ENCODE results near the gene NHLH1.

The NHLH1 gene

DNA sequence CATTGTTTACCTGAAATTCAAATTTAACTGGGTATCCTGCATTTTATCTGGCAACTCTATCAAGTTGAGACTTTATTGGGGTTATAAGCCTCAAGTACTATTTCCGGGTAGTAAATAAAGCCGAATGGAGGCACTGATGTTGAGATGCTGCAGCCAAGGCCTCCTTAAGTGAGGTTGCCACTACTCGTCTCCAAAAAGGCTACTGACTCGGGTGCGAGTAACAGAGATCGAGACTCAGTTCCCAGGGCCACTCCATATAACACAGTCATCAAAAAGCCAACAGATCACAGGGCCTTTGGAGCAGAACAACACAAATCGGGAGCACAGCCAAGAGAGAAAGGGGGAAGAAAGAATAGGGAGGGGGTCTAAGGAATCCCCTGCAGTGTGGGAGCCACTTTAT is 24.3 kb upstream of the NHLH1 start:
- Histone ChIP-seq H3K4me1 (ENCODE audit: control insufficient read depth in 1 of 2, insufficient read depth in 2 of 2, low read length in 2 of 2) (peaks cover 35 to 38% of the 10 kb centered on the region in 2 donors), H3K27ac (ENCODE audit: low read depth, low read length) (peak overlapping the region; percentile 78), H3K36me3 (ENCODE audit: control insufficient read depth in 1 of 2, insufficient read depth in 2 of 2, low read length in 2 of 2) (peaks cover 20 to 35% of the 10 kb centered on the region in 2 donors), H3K9ac (ENCODE audit: low read depth in 1 of 2, low read length in 2 of 2) (peak overlapping the region; percentile 97 to 98), H3K27me3 (ENCODE audit: control insufficient read depth in 1 of 2, insufficient read depth in 2 of 2, low read length in 2 of 2) (no peaks in the 10 kb centered on the region), H3K4me3 (ENCODE audit: low read depth in 1 of 2, low read length in 2 of 2) (peak overlapping the region; percentile 94 to 99), H3K9me3 (ENCODE audit: control insufficient read depth in 1 of 2, low read length in 2 of 2) (no peaks in the 10 kb centered on the region)

DNA sequence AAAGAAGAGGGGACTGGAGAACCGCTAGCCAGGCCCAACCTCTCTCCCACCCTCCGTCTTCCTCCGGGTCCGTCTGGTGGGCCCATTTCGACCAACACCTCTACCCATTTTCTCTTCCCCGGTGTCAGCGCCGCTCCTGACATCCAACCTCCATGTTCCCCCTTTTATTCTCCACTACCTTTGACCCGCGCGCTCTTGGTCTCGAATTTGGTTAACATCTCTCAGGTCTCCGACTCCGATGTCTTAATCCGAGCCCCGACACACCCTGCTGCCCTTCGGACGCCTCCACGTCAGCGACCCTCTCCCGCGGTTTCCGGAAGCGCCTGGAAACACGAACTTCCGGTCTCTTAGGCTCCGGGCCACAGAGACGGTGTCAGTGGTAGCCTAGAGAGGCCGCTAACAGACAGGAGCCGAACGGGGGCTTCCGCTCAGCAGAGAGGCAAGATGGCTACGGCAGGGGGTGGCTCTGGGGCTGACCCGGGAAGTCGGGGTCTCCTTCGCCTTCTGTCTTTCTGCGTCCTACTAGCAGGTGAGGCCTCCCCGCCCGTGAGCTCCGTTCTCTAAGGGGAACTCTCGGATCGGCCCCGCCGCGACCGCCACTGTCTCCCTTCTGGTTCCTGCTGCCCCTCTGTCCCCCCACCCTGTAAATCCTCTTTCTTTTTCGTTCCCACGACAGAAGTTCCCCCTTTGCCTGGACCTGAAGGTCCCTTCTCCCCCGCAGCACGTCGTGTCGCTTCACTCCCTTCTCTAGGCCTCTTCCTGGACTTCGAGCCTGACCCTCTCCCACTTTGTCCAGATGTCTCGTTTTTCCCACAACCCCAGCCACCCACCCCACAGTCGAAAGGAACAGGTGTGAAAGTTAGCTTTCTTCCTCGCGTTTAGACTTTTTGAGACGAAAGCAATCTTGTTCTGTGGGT is 23.7 kb upstream of the NHLH1 start, which contains the start of the genes COPA and NCSTN:
Gene COPA, minus strand, starts transcription at position 298 of the 917 bp plus-strand sequence. Its CDS starts 80 bp downstream, at position 218.
Gene NCSTN, plus strand, starts transcription at position 431 of the 917 bp plus-strand sequence. Its CDS starts 14 bp downstream, at position 445.
- Histone ChIP-seq H3K36me3 (ENCODE audit: control insufficient read depth in 1 of 2, insufficient read depth in 2 of 2, low read length in 2 of 2) (peaks cover 20 to 36% of the 10 kb centered on the region in 2 donors), H3K4me3 (ENCODE audit: low read depth in 1 of 2, low read length in 2 of 2) (peak within 1 kb of the TSS; percentile 94 to 99), H3K27ac (ENCODE audit: low read depth, low read length) (peak within 1 kb of the TSS; percentile 78), H3K4me1 (ENCODE audit: control insufficient read depth in 1 of 2, insufficient read depth in 2 of 2, low read length in 2 of 2) (peaks cover 35 to 38% of the 10 kb centered on the region in 2 donors), H3K27me3 (ENCODE audit: control insufficient read depth in 1 of 2, insufficient read depth in 2 of 2, low read length in 2 of 2) (no peaks in the 10 kb centered on the region), H3K9me3 (ENCODE audit: control insufficient read depth in 1 of 2, low read length in 2 of 2) (no peaks in the 10 kb centered on the region), H3K9ac (ENCODE audit: low read depth in 1 of 2, low read length in 2 of 2) (peak within 1 kb of the TSS; percentile 97 to 98)

DNA sequence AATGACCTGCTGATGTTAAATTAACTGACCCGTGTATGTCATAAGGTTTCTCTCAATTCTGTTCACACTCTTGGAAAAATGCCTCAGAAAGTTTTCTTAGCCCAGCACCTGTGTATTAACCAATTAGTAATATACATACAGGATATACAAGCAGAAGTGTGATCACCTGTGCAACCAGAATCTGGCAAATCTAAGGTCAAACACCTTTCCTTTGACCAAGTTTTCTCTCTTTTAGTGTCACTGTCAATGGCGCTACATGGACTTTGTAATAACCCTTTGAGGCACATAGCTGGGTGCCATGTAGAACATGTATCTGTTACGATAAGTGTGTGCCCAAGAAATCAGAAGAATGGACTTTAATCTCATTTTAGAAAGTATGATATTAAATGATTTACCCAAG is 22.6 kb upstream of the NHLH1 start:
- Histone ChIP-seq H3K36me3 (ENCODE audit: control insufficient read depth in 1 of 2, insufficient read depth in 2 of 2, low read length in 2 of 2) (peaks cover 16 to 36% of the 10 kb centered on the region in 2 donors), H3K9me3 (ENCODE audit: control insufficient read depth in 1 of 2, low read length in 2 of 2) (no peaks in the 10 kb centered on the region), H3K4me3 (ENCODE audit: low read depth in 1 of 2, low read length in 2 of 2) (peak overlapping the region; percentile 94 to 99), H3K27me3 (ENCODE audit: control insufficient read depth in 1 of 2, insufficient read depth in 2 of 2, low read length in 2 of 2) (no peaks in the 10 kb centered on the region), H3K4me1 (ENCODE audit: control insufficient read depth in 1 of 2, insufficient read depth in 2 of 2, low read length in 2 of 2) (peaks cover 35 to 38% of the 10 kb centered on the region in 2 donors), H3K27ac (ENCODE audit: low read depth, low read length) (peak overlapping the region; percentile 78), H3K9ac (ENCODE audit: low read depth in 1 of 2, low read length in 2 of 2) (peak overlapping the region; percentile 97 to 98)

DNA sequence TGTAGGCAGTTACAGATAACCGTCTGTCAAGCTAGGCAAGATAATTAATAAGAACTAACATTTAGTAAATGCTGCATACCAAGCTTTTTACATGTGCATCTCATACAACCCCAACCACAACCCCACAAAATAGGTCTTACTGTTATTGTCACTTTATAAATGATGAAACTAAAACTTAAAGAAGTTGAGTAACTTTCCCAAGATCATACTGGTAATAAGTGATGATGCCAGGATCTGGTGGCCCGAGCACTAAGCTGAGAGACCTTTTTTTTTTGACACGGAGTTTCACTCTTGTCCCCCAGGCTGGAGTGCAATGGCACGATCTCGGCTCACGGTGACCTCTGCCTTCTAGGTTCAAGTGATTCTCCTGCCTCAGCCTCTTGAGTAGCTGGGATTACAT is 21.9 kb upstream of the NHLH1 start:
- Histone ChIP-seq H3K4me3 (ENCODE audit: low read depth in 1 of 2, low read length in 2 of 2) (peak overlapping the region; percentile 94 to 99), H3K9ac (ENCODE audit: low read depth in 1 of 2, low read length in 2 of 2) (peak overlapping the region in 1 of 2 donors; percentile 12), H3K4me1 (ENCODE audit: control insufficient read depth in 1 of 2, insufficient read depth in 2 of 2, low read length in 2 of 2) (peaks cover 35 to 38% of the 10 kb centered on the region in 2 donors), H3K27ac (ENCODE audit: low read depth, low read length) (no peak overlapping the region), H3K36me3 (ENCODE audit: control insufficient read depth in 1 of 2, insufficient read depth in 2 of 2, low read length in 2 of 2) (peaks cover 17 to 36% of the 10 kb centered on the region in 2 donors), H3K9me3 (ENCODE audit: control insufficient read depth in 1 of 2, low read length in 2 of 2) (no peaks in the 10 kb centered on the region), H3K27me3 (ENCODE audit: control insufficient read depth in 1 of 2, insufficient read depth in 2 of 2, low read length in 2 of 2) (no peaks in the 10 kb centered on the region)

DNA sequence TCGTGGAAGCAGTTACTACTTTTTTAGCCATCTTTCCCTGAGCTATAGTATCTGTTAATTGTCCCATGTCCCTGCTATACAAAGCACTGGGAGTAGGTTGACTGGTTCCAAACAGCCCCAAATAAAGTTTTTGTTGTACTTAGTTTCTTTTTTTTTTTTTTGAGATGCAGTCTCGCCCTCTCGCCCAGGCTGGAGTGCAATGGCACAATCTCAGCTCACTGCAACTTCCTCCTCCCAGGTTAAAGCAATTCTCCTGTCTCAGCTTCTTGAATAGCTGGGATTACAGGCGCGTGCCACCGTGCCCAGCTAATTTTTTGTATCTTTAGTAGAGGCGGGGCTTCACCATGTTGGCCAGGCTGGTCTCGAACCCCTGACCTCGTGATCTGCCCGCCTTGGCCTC is 20.4 kb upstream of the NHLH1 start:
- no peak overlapping the region for H3K27ac ChIP-seq (ENCODE audit: low read depth, low read length)
- no peaks in the 10 kb centered on the region for H3K9me3 ChIP-seq (ENCODE audit: control insufficient read depth in 1 of 2, low read length in 2 of 2)
- H3K27me3 ChIP-seq (ENCODE audit: control insufficient read depth in 1 of 2, insufficient read depth in 2 of 2, low read length in 2 of 2), result no peaks in the 10 kb centered on the region
- peaks cover 24 to 26% of the 10 kb centered on the region in 2 donors for H3K4me1 ChIP-seq (ENCODE audit: control insufficient read depth in 1 of 2, insufficient read depth in 2 of 2, low read length in 2 of 2)
- no peak overlapping the region for H3K9ac ChIP-seq (ENCODE audit: low read depth in 1 of 2, low read length in 2 of 2)
- H3K36me3 ChIP-seq (ENCODE audit: control insufficient read depth in 1 of 2, insufficient read depth in 2 of 2, low read length in 2 of 2), result peaks cover 28 to 49% of the 10 kb centered on the region in 2 donors
- H3K4me3 ChIP-seq (ENCODE audit: low read depth in 1 of 2, low read length in 2 of 2), result no peak overlapping the region

DNA sequence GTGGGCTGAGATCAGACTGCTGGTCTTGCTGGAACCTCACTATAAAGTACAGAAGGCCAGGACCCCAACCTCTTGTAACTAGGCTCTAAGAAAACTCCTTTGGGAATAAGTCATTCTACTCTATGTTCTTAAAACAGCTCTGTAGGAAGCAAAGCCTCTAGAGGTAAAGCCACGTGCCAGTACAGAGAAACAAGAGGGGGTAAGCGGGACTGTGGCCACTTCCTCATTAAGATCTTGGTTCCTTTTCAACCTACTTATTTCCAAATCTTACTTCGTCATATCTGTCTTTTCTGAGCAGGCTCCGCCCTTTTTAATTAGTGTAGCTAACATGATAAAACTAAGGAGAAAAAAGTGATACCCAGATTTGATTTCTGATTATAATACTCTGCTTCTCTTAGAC is 19.9 kb upstream of the NHLH1 start:
- peaks cover 33 to 54% of the 10 kb centered on the region in 2 donors for H3K36me3 ChIP-seq (ENCODE audit: control insufficient read depth in 1 of 2, insufficient read depth in 2 of 2, low read length in 2 of 2)

DNA sequence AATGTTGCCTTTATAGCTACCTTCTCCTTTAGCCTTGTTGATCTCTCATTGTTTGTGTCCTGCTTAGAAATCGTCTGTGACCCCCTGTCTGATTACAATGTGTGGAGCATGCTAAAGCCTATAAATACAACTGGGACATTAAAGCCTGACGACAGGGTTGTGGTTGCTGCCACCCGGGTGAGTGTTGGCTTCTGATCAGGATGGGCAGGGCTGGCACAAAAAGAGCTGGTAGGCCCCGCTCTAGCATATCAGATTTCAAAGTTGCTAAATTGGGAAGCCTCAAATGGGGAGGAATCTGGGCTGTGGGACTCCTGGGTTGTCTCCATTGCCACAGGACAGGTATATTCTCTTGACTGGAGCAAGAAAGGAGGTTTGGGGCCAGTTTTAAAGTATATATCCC is 15.2 kb upstream of the NHLH1 start:
- no peaks in the 10 kb centered on the region for H3K27me3 ChIP-seq (ENCODE audit: control insufficient read depth in 1 of 2, insufficient read depth in 2 of 2, low read length in 2 of 2)
- no peak overlapping the region for H3K9ac ChIP-seq (ENCODE audit: low read depth in 1 of 2, low read length in 2 of 2)
- H3K4me1 ChIP-seq (ENCODE audit: control insufficient read depth in 1 of 2, insufficient read depth in 2 of 2, low read length in 2 of 2), result peaks cover 0 to 4% of the 10 kb centered on the region in 2 donors
- H3K9me3 ChIP-seq (ENCODE audit: control insufficient read depth in 1 of 2, low read length in 2 of 2), result no peaks in the 10 kb centered on the region
- peaks cover 76 to 93% of the 10 kb centered on the region in 2 donors for H3K36me3 ChIP-seq (ENCODE audit: control insufficient read depth in 1 of 2, insufficient read depth in 2 of 2, low read length in 2 of 2)
- no peak overlapping the region for H3K27ac ChIP-seq (ENCODE audit: low read depth, low read length)
- H3K4me3 ChIP-seq (ENCODE audit: low read depth in 1 of 2, low read length in 2 of 2), result no peak overlapping the region

More for the DNA sequence above, 19.9 kb upstream of the NHLH1 start:
- no peak overlapping the region for H3K9ac ChIP-seq (ENCODE audit: low read depth in 1 of 2, low read length in 2 of 2)
- H3K4me3 ChIP-seq (ENCODE audit: low read depth in 1 of 2, low read length in 2 of 2), result no peak overlapping the region
- peaks cover 19 to 21% of the 10 kb centered on the region in 2 donors for H3K4me1 ChIP-seq (ENCODE audit: control insufficient read depth in 1 of 2, insufficient read depth in 2 of 2, low read length in 2 of 2)
- no peaks in the 10 kb centered on the region for H3K9me3 ChIP-seq (ENCODE audit: control insufficient read depth in 1 of 2, low read length in 2 of 2)
- H3K27me3 ChIP-seq (ENCODE audit: control insufficient read depth in 1 of 2, insufficient read depth in 2 of 2, low read length in 2 of 2), result no peaks in the 10 kb centered on the region
- H3K27ac ChIP-seq (ENCODE audit: low read depth, low read length), result no peak overlapping the region

DNA sequence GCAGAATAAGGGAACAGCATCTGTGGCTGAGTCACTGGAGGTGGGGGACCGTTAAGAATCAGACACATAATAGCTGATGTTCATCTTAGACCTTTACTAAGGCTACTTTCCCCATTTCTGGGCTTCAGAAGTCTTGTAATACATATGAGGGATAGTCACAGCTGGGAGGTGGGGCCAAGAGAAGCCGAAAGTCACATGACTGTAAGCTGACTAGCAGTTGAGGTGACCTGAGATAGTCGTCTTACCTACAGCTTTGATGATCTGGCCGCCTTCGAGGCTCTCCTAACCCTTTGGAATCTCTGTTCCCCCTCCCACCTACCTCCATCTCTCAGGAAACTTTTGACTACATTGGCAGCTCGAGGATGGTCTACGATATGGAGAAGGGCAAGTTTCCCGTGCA is 14.3 kb upstream of the NHLH1 start:
- Histone ChIP-seq H3K36me3 (ENCODE audit: control insufficient read depth in 1 of 2, insufficient read depth in 2 of 2, low read length in 2 of 2) (peaks cover 83 to 100% of the 10 kb centered on the region in 2 donors), H3K9ac (ENCODE audit: low read depth in 1 of 2, low read length in 2 of 2) (no peak overlapping the region)

DNA sequence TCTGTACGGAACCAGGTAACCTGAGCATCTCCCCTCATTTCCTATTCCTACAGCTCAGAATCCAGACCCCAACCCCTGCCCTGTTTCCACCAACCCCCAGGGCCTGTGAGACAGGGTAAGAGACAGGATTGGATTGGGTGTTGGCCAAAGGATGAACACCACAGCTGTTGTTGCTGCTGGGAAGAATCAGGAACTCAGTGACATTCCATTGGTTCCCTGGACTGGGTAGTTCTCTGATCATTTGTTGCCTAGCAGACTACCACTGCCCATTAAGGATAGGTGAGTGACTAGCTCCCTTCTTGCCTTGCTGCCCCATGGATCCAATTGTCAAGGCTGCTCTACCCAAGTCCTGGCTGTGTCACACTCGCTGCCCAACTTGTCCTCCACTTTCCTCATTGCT is 13.6 kb upstream of the NHLH1 start:
- H3K4me3 ChIP-seq (ENCODE audit: low read depth in 1 of 2, low read length in 2 of 2), result no peak overlapping the region
- H3K9me3 ChIP-seq (ENCODE audit: control insufficient read depth in 1 of 2, low read length in 2 of 2), result no peaks in the 10 kb centered on the region
- H3K9ac ChIP-seq (ENCODE audit: low read depth in 1 of 2, low read length in 2 of 2), result no peak overlapping the region
- no peak overlapping the region for H3K27ac ChIP-seq (ENCODE audit: low read depth, low read length)
- peaks cover 85 to 100% of the 10 kb centered on the region in 2 donors for H3K36me3 ChIP-seq (ENCODE audit: control insufficient read depth in 1 of 2, insufficient read depth in 2 of 2, low read length in 2 of 2)
- no peaks in the 10 kb centered on the region for H3K27me3 ChIP-seq (ENCODE audit: control insufficient read depth in 1 of 2, insufficient read depth in 2 of 2, low read length in 2 of 2)
- no peaks in the 10 kb centered on the region for H3K4me1 ChIP-seq (ENCODE audit: control insufficient read depth in 1 of 2, insufficient read depth in 2 of 2, low read length in 2 of 2)

More for the DNA sequence above, 14.3 kb upstream of the NHLH1 start:
- no peak overlapping the region for H3K4me3 ChIP-seq (ENCODE audit: low read depth in 1 of 2, low read length in 2 of 2)
- H3K27me3 ChIP-seq (ENCODE audit: control insufficient read depth in 1 of 2, insufficient read depth in 2 of 2, low read length in 2 of 2), result no peaks in the 10 kb centered on the region
- no peaks in the 10 kb centered on the region for H3K9me3 ChIP-seq (ENCODE audit: control insufficient read depth in 1 of 2, low read length in 2 of 2)
- no peaks in the 10 kb centered on the region for H3K4me1 ChIP-seq (ENCODE audit: control insufficient read depth in 1 of 2, insufficient read depth in 2 of 2, low read length in 2 of 2)
- no peak overlapping the region for H3K27ac ChIP-seq (ENCODE audit: low read depth, low read length)

DNA sequence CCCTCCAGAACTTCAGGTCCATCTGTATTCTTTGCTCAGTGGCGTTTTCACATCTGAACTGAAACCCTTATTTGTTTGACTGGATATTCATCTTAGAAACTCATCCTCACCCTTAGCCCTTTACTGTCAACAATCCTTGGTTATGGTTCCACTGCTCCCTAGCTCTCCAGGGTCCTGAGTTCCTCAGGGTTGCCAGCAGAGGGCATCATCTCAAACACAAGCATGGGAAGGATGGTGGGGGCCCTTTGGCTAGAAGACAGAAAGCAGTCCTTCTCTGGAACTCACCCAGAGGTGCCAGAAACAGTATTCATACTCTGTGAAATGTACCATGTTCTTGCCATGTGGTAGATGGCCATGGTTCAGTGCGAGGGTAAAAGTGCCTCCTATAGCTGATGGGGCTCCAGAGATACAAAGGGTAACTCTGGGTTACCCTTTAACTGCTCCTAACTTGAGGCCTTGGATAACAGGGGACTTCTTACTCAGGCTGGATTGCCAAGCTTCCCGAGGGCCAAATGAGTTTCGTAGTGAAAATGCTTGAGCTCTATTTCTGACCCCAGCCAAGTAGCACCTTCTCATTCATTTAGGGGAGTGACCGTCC is 12.4 kb upstream of the NHLH1 start:
- H3K27me3 ChIP-seq (ENCODE audit: control insufficient read depth in 1 of 2, insufficient read depth in 2 of 2, low read length in 2 of 2), result no peaks in the 10 kb centered on the region
- peaks cover 78 to 96% of the 10 kb centered on the region in 2 donors for H3K36me3 ChIP-seq (ENCODE audit: control insufficient read depth in 1 of 2, insufficient read depth in 2 of 2, low read length in 2 of 2)
- no peaks in the 10 kb centered on the region for H3K4me1 ChIP-seq (ENCODE audit: control insufficient read depth in 1 of 2, insufficient read depth in 2 of 2, low read length in 2 of 2)
- H3K4me3 ChIP-seq (ENCODE audit: low read depth in 1 of 2, low read length in 2 of 2), result no peak overlapping the region
- no peaks in the 10 kb centered on the region for H3K9me3 ChIP-seq (ENCODE audit: control insufficient read depth in 1 of 2, low read length in 2 of 2)
- no peak overlapping the region for H3K27ac ChIP-seq (ENCODE audit: low read depth, low read length)
- H3K9ac ChIP-seq (ENCODE audit: low read depth in 1 of 2, low read length in 2 of 2), result no peak overlapping the region
